Measurements from ENCODE around the gene BIRC7.

Gene BIRC7

DNA sequence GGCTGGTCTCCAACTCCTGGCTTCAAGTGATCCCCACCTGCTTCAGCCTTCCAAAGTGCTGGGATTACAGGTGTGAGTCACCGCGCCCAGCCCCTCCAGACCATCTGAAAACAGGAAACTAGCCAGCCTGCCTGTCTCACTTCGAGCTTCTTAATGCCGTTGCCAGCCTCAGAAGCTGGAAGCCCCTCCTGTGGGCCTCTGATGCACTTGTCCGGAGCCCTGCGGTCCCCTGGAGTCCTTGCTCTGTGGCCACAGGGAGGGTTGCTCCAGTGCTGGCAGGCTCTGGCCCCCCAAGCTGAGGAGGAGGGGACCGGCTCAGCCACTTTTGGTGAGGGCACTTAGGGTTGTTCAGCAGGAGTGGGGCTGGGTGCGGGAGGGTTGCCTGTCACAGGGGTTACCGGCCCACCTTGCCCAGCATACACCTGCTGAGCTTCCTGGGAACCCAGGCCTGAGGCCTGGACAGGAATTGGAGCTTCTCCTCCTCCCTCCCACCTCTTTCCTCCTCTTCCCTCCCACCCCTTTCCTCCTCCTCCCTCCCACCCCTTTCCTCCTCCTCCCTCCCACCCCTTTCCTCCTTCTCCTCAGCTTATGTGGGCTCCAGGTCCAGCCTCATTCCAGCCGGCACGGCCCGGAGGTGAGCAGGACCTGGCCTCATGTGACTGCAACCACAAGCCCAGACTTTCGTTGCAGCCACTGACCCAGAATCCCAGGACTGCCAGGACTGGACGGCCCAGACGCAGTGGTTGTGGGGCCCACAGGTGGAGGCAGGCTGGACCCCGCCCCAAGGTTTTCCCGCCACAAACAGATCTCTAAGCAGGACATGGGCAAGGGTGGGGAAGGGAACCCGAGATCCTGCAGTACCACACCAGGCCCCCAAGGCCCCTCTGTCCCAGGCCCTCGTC lies 9.4 kb upstream of the BIRC7 start:
- no peak for DNase-seq

GRCh38 chr20:63227260-63227659 lies 8.4 kb upstream of the BIRC7 start:
- no peak for DNase-seq

GRCh38 chr20:63228806-63229205 lies 6.9 kb upstream of the BIRC7 start:
- no peak for DNase-seq

GRCh38 chr20:63230800-63231268 lies 4.9 kb upstream of the BIRC7 start:
- DNase-seq = no peak

DNA sequence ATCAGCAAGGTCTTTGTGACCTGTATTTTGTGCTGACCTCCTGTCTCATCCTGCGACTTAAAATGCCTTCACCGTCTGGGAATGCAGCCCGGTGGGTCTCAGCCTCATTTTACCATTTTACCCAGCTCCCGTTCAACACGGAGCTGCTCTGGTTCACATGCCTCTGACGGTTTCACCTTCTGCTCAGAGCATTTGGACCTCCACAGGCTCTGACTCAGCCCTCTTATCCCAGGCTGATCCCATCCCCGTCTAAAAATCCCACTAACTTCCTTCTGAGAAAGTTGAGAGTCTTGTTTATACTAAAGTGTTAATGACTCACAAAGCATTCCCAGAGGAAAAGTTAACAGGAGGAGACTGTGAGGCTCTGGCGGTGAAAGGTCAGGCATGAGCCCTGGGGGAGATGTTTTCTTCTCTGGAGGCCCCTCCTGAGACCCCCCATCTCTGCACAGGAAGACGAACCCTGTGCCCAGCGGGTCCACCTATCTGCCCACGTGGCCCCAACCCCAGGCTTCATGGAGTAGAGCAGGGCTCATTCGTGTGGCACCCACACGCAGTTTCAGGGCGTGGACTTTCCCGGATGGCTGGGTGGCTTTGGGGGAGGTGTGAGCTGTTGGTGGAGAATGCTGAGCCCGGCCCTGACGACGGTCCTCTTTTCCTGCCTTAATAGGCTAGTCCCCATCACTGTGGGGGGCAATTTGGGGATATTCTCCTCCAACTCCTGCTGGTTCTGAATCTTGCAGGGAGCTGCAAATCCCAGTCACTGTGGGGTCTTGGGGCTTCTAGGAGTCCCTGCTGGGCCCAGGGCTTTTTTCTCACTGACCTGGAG lies 3.3 kb upstream of the BIRC7 start:
- DNase-seq = no peak

GRCh38 chr20:63233061-63233344 lies 2.7 kb upstream of the BIRC7 start:
- DNase-seq = no peak

DNA sequence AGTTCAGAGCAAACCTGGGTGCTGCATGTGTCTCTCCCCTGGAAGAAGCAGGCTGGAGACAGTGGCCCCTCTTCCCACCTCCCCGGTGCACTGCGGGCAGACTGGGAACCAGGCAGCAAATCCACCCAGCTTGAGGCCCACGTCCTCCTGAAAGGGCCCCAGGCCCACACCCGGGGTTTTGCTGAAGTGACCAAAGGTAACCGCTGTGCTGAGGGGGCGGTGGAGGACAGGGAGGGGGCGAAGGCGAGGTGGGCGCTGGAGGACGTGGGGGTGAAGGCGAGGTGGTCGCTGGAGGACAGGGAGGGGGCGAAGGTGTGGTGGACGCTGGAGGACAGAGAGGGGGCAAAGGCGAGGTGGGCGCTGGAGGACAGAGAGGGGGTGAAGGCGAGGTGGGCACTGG lies 1.8 kb upstream of the BIRC7 start:
- DNase-seq = no peak

GRCh38 chr20:63234693-63235398 lies 859 bp upstream of the BIRC7 start:
- DNase-seq = no peak

DNA sequence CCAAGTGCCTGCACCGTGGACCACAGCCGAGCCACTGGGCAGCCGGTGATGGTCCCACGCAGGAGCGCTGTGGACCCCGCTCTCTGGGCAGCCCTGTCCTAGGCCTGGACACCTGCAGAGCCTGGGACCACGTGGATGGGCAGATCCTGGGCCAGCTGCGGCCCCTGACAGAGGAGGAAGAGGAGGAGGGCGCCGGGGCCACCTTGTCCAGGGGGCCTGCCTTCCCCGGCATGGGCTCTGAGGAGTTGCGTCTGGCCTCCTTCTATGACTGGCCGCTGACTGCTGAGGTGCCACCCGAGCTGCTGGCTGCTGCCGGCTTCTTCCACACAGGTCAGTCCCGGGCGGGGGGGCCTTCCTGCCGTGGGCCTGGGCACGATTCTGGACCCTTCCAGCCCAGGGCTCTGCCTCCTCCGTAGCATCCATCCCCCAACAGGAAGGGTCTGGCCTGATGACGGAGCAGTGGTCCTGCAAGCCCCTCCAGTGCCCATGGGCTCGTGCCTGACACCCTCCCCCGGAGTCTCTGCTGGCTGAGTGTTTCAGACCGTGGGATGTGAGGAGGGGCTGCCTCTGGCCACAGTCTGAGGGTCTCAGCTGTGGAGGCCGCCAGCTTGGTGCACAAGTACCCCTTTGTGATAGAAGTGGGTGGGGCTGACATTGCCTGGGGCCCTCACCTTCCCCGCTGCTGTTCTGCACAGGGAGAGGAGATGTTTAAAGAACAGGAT lies 572 bp downstream of the BIRC7 start:
- no peak for DNase-seq

DNA sequence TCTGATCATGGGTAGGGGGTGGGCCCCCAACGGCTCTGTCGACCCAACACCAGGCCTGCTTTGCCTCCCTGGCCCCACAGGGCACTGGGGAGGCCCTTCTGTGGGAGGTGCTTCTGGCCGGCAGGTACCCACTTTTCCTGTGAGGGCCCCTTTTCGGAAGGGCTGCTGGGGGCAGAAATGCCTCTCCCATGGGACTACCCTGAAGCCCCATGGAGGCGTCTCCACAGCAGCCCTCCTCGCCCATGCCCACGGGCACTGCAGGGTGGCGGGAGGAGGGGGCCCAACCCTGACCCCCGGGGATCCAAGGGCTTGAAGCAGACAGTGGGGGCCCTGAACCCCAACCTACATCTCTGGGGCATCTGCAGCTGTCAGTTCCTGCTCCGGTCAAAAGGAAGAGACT lies 2.3 kb downstream of the BIRC7 start:
- no peak for DNase-seq

DNA sequence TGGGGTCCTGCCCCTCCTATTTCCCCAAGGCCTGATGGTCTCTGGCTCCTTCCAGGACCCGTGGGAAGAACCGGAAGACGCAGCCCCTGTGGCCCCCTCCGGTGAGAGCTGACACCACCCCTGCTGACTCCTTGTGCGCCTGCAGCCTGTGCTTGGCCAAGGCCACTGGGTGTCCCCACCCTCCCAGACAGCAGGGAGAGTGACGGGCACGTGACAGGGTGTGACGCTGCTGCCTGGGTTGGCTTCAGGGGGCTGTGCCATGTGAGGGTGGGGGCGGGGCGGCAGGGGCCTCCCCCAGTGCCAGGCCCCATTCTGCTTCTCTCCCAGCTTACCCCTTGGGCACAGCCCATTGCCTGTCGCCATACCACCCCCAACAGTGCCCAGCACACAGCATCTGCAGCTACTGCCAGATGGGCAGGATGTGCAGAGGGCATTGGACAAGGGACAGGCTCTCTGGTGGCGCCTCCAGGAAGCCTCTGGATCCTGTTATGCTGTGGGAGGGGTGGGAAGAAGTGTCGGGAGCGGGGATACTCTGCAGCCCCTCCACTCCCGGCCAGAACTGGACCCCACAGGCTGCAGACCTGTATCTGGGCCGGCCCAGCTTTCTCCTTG lies 2.9 kb downstream of the BIRC7 start:
- DNase-seq = no peak

DNA sequence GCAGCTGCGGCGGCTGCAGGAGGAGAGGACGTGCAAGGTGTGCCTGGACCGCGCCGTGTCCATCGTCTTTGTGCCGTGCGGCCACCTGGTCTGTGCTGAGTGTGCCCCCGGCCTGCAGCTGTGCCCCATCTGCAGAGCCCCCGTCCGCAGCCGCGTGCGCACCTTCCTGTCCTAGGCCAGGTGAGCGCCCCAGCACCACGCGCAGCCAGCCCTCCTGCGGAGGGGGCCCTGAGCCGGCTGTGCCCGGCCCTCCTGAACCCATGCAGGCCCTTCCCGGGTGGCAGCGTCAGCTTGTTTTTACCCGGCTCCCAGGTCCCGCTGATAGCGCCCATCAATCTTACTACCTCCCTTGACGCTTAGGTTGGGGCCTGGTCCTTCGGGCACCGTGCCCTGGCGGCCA lies 3.7 kb downstream of the BIRC7 start:
- DNase-seq = no peak

DNA sequence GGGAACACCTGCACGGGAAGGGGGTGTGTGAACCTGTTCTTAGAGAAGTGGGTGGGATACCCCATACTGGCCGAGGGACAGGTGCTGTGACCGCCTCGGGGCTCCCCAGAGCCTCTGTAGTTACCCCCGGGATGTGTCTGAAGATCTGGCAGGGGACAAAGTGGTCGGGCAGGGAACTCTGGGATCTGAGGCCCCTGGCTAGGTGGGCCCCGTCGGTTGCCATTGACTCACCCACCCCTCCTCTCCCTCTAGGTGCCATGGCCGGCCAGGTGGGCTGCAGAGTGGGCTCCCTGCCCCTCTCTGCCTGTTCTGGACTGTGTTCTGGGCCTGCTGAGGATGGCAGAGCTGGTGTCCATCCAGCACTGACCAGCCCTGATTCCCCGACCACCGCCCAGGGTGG lies 4.3 kb downstream of the BIRC7 start:
- DNase-seq = no peak

DNA sequence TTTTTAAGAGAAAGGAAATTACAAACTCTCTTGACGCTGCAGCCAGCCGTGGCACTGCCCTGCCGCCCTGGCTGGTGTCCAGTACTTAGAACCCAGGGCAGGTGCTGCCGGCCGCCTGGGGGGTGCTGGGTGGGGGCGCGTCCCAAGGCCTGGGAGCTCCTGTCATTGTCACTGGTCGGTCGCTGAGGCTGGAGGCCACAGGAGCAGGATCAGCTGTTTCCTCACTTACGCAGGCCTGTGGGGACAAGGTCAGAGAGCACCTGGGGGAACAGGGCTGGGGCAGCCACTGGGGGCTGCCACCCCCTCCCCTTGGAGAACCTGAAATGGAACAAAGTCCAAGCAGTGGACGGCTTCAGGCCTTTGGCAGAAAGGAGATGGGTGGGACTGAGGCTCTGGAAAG lies 5.6 kb downstream of the BIRC7 start:
- peak; percentile 33 for DNase-seq

DNA sequence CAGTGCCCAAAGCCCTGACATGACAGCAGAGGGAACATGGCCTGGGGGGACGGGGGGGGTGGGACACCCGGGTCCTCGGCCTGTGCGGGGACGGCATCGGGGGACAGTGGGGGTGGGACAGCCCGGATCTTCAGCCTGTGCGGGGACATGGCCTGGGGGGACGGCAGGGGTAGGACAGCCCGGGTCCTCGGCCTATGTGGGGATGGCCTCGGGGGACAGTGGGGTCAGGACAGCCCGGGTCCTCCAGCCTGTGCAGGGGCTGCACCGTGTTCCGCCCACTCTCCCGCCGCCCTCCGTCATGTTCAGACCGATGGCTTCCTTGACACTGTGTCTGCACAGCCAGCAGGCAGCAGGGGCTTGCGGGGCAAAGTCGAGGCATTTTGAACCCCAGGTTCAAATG lies 7.0 kb downstream of the BIRC7 start:
- no peak for DNase-seq

- DNase-seq = no peak
Measured at GRCh38 chr20:63243604-63244247, 8.0 kb downstream of the BIRC7 start.

GRCh38 chr20:63244468-63244867 lies 8.8 kb downstream of the BIRC7 start:
- no peak for DNase-seq

DNA sequence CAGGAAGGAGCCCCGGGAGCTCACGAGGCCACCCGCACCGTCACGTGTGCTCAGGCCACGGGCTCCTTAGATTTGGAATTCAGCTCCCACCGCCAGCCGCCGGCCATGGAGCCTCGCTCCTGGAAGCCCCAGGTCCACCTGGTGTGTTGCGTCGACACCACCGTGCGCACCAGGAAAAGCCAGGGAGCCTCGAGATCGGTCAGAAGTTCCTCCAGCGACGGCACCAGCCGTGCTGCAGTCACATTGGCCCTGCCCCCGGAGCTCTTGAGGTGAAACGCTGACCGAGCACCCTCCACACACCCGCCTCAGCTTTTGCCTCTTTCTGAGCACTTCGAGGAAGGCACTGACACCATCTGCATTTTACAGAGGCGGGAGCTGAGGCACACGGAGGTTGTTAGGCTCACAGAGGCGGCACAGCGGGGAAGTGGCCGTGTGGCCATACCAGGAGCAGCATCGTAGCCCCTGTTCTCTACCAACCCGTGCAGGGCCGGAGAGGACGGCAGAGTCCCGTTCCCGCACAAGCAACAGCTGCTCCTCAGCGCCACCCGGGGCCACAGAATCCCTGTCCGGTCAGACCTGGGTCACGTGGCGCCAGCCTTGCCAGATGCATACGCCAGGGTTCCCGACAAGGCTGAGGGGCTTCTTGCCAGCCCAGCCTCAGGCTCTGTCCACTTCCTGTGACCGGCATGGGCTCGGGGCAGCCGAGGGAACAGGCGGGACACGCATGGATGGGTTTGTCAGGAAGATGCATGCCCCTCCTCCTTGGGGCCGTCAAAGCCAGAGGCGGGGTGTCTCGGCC lies 11.0 kb downstream of the BIRC7 start:
- peak; percentile 46 for DNase-seq

DNA sequence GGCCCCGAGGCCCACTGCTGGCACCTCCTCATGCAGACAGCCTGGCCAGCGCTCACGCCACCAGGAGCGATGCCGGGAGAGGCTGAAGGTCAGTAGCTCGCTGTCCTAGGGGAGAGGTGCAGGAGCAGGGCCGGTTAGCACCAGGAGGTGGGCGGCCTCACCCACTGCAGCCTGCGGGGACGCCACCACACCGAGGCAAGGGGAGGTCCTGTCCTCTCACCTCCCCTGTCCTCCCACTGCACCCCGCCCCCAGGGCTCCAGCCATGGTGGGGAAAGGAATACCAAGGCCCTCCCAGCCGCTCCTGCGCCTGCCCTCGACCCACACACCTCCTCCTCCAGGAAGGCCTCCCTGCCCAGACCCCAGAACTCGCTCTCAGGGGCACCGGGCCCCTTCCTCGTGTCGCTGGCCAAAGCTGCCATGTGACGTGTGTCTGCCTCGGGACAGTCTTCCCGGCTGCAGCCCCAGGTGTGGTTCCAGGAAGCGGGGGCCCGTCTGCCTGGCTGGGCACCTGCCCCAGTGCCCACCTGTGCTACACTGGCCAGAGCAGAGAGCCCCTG lies 12.0 kb downstream of the BIRC7 start:
- no peak for DNase-seq

DNA sequence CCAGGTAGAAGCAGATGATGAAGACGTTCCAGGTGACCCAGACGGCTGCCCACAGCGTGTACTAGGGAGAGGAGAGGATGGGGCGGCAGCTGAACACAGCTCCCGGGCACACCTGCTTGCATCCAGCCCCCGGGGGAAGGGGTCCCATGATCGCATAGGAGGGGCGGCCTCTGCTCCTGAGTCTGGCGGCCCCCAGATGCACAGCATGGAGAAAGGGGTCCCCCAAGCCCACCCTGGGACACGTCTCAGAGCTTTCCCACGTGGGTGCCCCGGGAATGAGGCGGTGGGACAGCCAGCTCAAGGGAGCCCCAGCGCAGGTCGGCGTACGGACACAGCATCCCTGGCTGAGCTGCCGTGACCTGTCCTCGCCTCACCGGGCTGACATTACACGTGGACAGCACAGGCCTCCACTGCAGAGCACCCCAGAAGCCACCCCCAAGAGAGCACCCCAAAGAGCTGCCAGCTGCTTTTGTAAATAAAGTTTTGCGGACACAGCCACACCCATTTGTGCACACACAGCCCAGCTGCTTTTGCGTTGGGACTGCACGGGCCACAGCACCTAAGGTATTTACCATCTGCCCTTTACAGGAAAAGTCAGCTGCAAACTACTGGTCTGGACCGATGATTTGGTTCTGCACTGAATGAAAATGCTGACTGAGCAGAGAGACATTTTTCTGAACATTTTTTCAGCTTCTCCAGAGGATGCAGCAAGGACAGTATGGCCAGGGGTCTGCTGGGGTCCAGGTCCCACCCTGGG lies 13.3 kb downstream of the BIRC7 start:
- no peak for DNase-seq
